ENCODE measurements around the gene LRRC56. TPM values are rescaled to one million over a fixed set of nuclear protein-coding genes. Genes with fewer than 3 reads are reported as not detected.
"Not testable (repeated sequence)": the region's sequence is repeated elsewhere in the genome, so short reads cannot be mapped to it uniquely, and the experiment has no call there.

LRRC56 gene
- polyA plus RNA-seq, 2 of the 4 experiments (the other 2 are of a cell fraction): 0.32 to 1.0 TPM

- no peak for TF ChIP-seq HOXB5 (CRISPR knock-in tag; IDR thresholded peaks at IDR 0.05)
- no peak for TF ChIP-seq ZFP36 (IDR thresholded peaks at IDR 0.05; ENCODE audit: borderline replicate concordance, partially characterized antibody)
- TF ChIP-seq ESRRA (IDR thresholded peaks at IDR 0.05; ENCODE audit: borderline replicate concordance, low read length): no peak
- TF ChIP-seq SREBF2 (IDR thresholded peaks at IDR 0.05): no peak
- TF ChIP-seq TP53 (CRISPR knock-in tag; IDR thresholded peaks at IDR 0.05): no peak
- no peak for TF ChIP-seq NR3C1 (IDR thresholded peaks at IDR 0.05)
- no peak for TF ChIP-seq RNF2 (IDR thresholded peaks at IDR 0.05; ENCODE audit: borderline replicate concordance, low read depth)
These were observed 20.9 kb upstream of the LRRC56 start (continued) for GRCh38 chr11:516400-516799.

- Histone ChIP-seq H3K9me3 (peaks cover 15% of the 10 kb centered on the region), H3K27ac (peak overlapping the region in 1 of 2 experiments; percentile 94; a peak in 3 of 6 replicates)
- DNase-seq (ENCODE audit: low read depth in 1 of 2, low spot score in 1 of 2); FAIRE-seq; H3K4me2 ChIP-seq; H3K4me1 ChIP-seq; H3K4me3 ChIP-seq; ATAC-seq: not testable (repeated sequence)
- 95% methylated on average over 39 of the region's 43 CpGs for WGBS (ENCODE audit: missing lambda C conversion rate)
- ChIA-PET POLR2A (interaction anchor here (2.0 kb wide), 1 partner anchor 11 kb away, joined by 5 read pairs; the partner anchor contains the start of gene RNH1), CTCF (interaction anchor here (2.6 kb wide), 1 partner anchor 10 kb away, joined by 55 read pairs; the partner anchor contains the start of gene RNH1)
These were observed 20.2 kb upstream of the LRRC56 start for GRCh38 chr11:516918-517685.

- peak; percentile 74 for FAIRE-seq
- TF ChIP-seq NR3C1 (IDR thresholded peaks at IDR 0.05): no peak
- TF ChIP-seq CHD2 (IDR thresholded peaks at IDR 0.05; ENCODE audit: low read length, partially characterized antibody): no peak
- no peak for TF ChIP-seq EHMT2 (IDR thresholded peaks at IDR 0.05; ENCODE audit: low read depth)
- TF ChIP-seq HOXA7 (CRISPR knock-in tag; IDR thresholded peaks at IDR 0.05): no peak
- TF ChIP-seq ESRRA (IDR thresholded peaks at IDR 0.05; ENCODE audit: borderline replicate concordance, low read length): 0 out of 2 replicates have a peak, but pooled peaks have one; percentile 31
- peak; percentile 86 for TF ChIP-seq SMC3 (IDR thresholded peaks at IDR 0.05)
- peak; percentile 88 for TF ChIP-seq EHF (CRISPR knock-in tag; IDR thresholded peaks at IDR 0.05)
- no peak; the same call in 1 of the 2 replicates for TF ChIP-seq FOSL2 (IDR thresholded peaks at IDR 0.05)
- peak; percentile 93 for TF ChIP-seq FOSL2 (CRISPR knock-in tag; IDR thresholded peaks at IDR 0.05)
- peak; percentile 81; the same call in 1 of the 2 replicates for TF ChIP-seq FOXS1 (CRISPR knock-in tag; IDR thresholded peaks at IDR 0.05)
- no peak for TF ChIP-seq CBX8 (IDR thresholded peaks at IDR 0.05)
- no peak for TF ChIP-seq NFE2L2 (conservative IDR thresholded peaks at IDR 0.05; ENCODE audit: low read length)
- TF ChIP-seq FOSB (CRISPR knock-in tag; IDR thresholded peaks at IDR 0.05): no peak
- TF ChIP-seq HOXB13 (CRISPR knock-in tag; IDR thresholded peaks at IDR 0.05; ENCODE audit: low read depth): peak; percentile 48; the same call in 1 of the 2 replicates
- TF ChIP-seq JUNB (IDR thresholded peaks at IDR 0.05): no peak
- TF ChIP-seq GATA3 (IDR thresholded peaks at IDR 0.05; ENCODE audit: borderline replicate concordance): peak; percentile 30; the same call in 1 of the 2 replicates
- TF ChIP-seq MYC (IDR thresholded peaks at IDR 0.05; ENCODE audit: borderline replicate concordance, low read length): peak; percentile 76; the same call in 1 of the 2 replicates
- no peak for TF ChIP-seq ZFP36 (IDR thresholded peaks at IDR 0.05; ENCODE audit: borderline replicate concordance, partially characterized antibody)
- TF ChIP-seq ELK1 (IDR thresholded peaks at IDR 0.05; ENCODE audit: low read depth, low read length): no peak
- no peak for TF ChIP-seq CBX2 (IDR thresholded peaks at IDR 0.05; ENCODE audit: borderline replicate concordance, low read depth)
- no peak for TF ChIP-seq HES2 (IDR thresholded peaks at IDR 0.05)
- TF ChIP-seq ZC3H11A (IDR thresholded peaks at IDR 0.05): no peak
- no peak for TF ChIP-seq POLR2AphosphoS2 (conservative IDR thresholded peaks at IDR 0.05; ENCODE audit: low read length)
- TF ChIP-seq HMGXB4 (CRISPR knock-in tag; IDR thresholded peaks at IDR 0.05; ENCODE audit: borderline replicate concordance): 0 out of 2 replicates have a peak, but pooled peaks have one; percentile 21
- peak; percentile 11 for TF ChIP-seq MAFK (IDR thresholded peaks at IDR 0.05; ENCODE audit: partially characterized antibody)
- no peak for TF ChIP-seq HDAC2 (IDR thresholded peaks at IDR 0.05)
- peak; percentile 60; the same call in 1 of the 2 replicates for TF ChIP-seq TP53 (CRISPR knock-in tag; IDR thresholded peaks at IDR 0.05)
- TF ChIP-seq PHF8 (IDR thresholded peaks at IDR 0.05; ENCODE audit: borderline replicate concordance, low read depth): peak; percentile 26; the same call in 1 of the 2 replicates
These were observed 18.7 kb upstream of the LRRC56 start for GRCh38 chr11:518463-519202.

More at GRCh38 chr11:518463-519202, 18.7 kb upstream of the LRRC56 start:
- Histone ChIP-seq H3K4me3 (peak overlapping the region; percentile 28; the same call in 2 of the 3 replicates), H3K9me3 (peaks cover 15% of the 10 kb centered on the region), H3K27ac (peak overlapping the region; percentile 82 to 94), H3K4me1 (peaks cover 5% of the 10 kb centered on the region; the same call in 1 of the 3 replicates), H3K4me2 (peak overlapping the region; percentile 74)
- 6% methylated on average over 33 of the region's 74 CpGs for WGBS (ENCODE audit: missing lambda C conversion rate)
- ChIA-PET CTCF (interaction anchor here (0.6 to 2.6 kb wide), 48 partner anchors 9 to 267 kb away, joined by 3 to 55 read pairs (median 5); partner anchors contain the start of genes ANO9, HRAS, LMNTD2 and PKP3), POLR2A (interaction anchor here (0.6 to 2.0 kb wide), 4 partner anchors 9 to 57 kb away, joined by 3 to 5 read pairs (median 3); partner anchors contain the start of genes PHRF1 and RNH1)
- peak; percentile 99 for ATAC-seq
- DNase-seq (ENCODE audit: low read depth in 1 of 2, low spot score in 1 of 2): peak; percentile 93 to 97
